Skeletal muscle cell (primary cell): Measurements from ENCODE around the gene MTUS2.
"Not testable (repeated sequence)": the region's sequence is repeated elsewhere in the genome, so short reads cannot be mapped to it uniquely, and the experiment has no call there.

Experiments
- DNase-seq: peaks from one replicate; pipeline ENCODE4 v3.0.0-alpha.2; 2010; ENCODE audit warnings: low read depth
- H3K4me3 ChIP-seq: 2 replicates; pipeline ENCODE4 v1.5.1; 2011; ENCODE audit warnings: low read depth, mild to moderate bottlenecking, control low read depth, low read length, moderate library complexity

MTUS2 gene

GRCh38 chr13:29182216-29182615 lies 362.1 kb downstream of the MTUS2 start:
- H3K4me3 ChIP-seq: no peak overlapping the region
- DNase-seq: no peak

GRCh38 chr13:29185926-29186325 lies 365.8 kb downstream of the MTUS2 start:
- H3K4me3 ChIP-seq: no peak overlapping the region
- DNase-seq: no peak

GRCh38 chr13:29187584-29187983 lies 367.4 kb downstream of the MTUS2 start:
- no peak for DNase-seq
- H3K4me3 ChIP-seq: no peak overlapping the region

- H3K4me3 ChIP-seq: no peak overlapping the region
- DNase-seq: no peak
These were observed 370.2 kb downstream of the MTUS2 start for GRCh38 chr13:29190298-29190697.

GRCh38 chr13:29193083-29193482 lies 372.9 kb downstream of the MTUS2 start:
- no peak overlapping the region for H3K4me3 ChIP-seq
- DNase-seq: no peak

- H3K4me3 ChIP-seq: no peak overlapping the region
- DNase-seq: no peak
These were observed 375.3 kb downstream of the MTUS2 start for GRCh38 chr13:29195456-29195855.

GRCh38 chr13:29196409-29197074 lies 376.4 kb downstream of the MTUS2 start:
- DNase-seq: no peak
- H3K4me3 ChIP-seq: no peak overlapping the region

GRCh38 chr13:29202753-29203152 lies 382.6 kb downstream of the MTUS2 start:
- DNase-seq, H3K4me3 ChIP-seq: not testable (repeated sequence)

GRCh38 chr13:29204651-29205050 lies 384.5 kb downstream of the MTUS2 start:
- no peak for DNase-seq
- no peak overlapping the region for H3K4me3 ChIP-seq

- no peak for DNase-seq
- H3K4me3 ChIP-seq: no peak overlapping the region
These were observed 390.5 kb downstream of the MTUS2 start for GRCh38 chr13:29210676-29211075.

- DNase-seq: not testable (repeated sequence)
These were observed 391.0 kb downstream of the MTUS2 start for GRCh38 chr13:29211162-29211561.

GRCh38 chr13:29222458-29222857 lies 402.3 kb downstream of the MTUS2 start:
- DNase-seq: no peak
- H3K4me3 ChIP-seq: no peak overlapping the region

More at GRCh38 chr13:29211162-29211561, 391.0 kb downstream of the MTUS2 start:
- H3K4me3 ChIP-seq: not testable (repeated sequence)

GRCh38 chr13:29224206-29224605 lies 404.1 kb downstream of the MTUS2 start:
- no peak overlapping the region for H3K4me3 ChIP-seq
- DNase-seq: no peak

- H3K4me3 ChIP-seq: no peak overlapping the region
- no peak for DNase-seq
These were observed 407.4 kb downstream of the MTUS2 start for GRCh38 chr13:29227576-29227975.

- H3K4me3 ChIP-seq: no peak overlapping the region
- no peak for DNase-seq
These were observed 410.2 kb downstream of the MTUS2 start for GRCh38 chr13:29230299-29230845.

GRCh38 chr13:29239653-29240525 lies 419.8 kb downstream of the MTUS2 start:
- no peak overlapping the region for H3K4me3 ChIP-seq
- DNase-seq: no peak

- no peak overlapping the region for H3K4me3 ChIP-seq
- no peak for DNase-seq
These were observed 434.7 kb downstream of the MTUS2 start for GRCh38 chr13:29254626-29255370.

- DNase-seq: no peak
- H3K4me3 ChIP-seq: no peak overlapping the region
These were observed 435.4 kb downstream of the MTUS2 start for GRCh38 chr13:29255567-29255966.

- no peak for DNase-seq
- no peak overlapping the region for H3K4me3 ChIP-seq
These were observed 440.5 kb downstream of the MTUS2 start for GRCh38 chr13:29260684-29261083.

GRCh38 chr13:29266261-29266660 lies 446.1 kb downstream of the MTUS2 start:
- DNase-seq: no peak
- H3K4me3 ChIP-seq: no peak overlapping the region
